ENCODE results near the gene EFHC2.

GRCh38 chrX:44314808-44315207, 28.7 kb downstream of the EFHC2 start:
- TF ChIP-seq EZH2 (IDR thresholded peaks at IDR 0.05) (no peak), POLR2AphosphoS5 (IDR thresholded peaks at IDR 0.05; ENCODE audit: borderline replicate concordance, low read depth, low read length) (no peak), FOXP2 (optimal IDR thresholded peaks at IDR 0.05; ENCODE audit: control extremely low read depth, extremely low read length, insufficient read depth) (no peak)
